ENCODE data around the gene FIGN. TPM values are rescaled to one million over a fixed set of nuclear protein-coding genes. Genes with fewer than 3 reads are reported as not detected.

The FIGN gene
- total RNA-seq, 1 experiment from 2014 or later = 14.6 TPM

- Histone ChIP-seq H3K79me1 (ENCODE audit: insufficient read depth, low read depth, low read length, poor library complexity, severe bottlenecking) (peaks cover 11% of the 10 kb centered on the region), H2BK120ac (ENCODE audit: low read depth, low read length, poor library complexity, severe bottlenecking) (no peak overlapping the region), H4K5ac (ENCODE audit: insufficient read length, low read depth, low read length) (no peak overlapping the region), H3K4me2 (ENCODE audit: insufficient read depth, insufficient read length, low read length) (peak overlapping the region; percentile 1), H3K56ac (ENCODE audit: insufficient read length, low read depth, low read length) (no peak overlapping the region), H2AFZ (ENCODE audit: low read length) (no peak overlapping the region), H3K23me2 (ENCODE audit: insufficient read length, low read depth, low read length, poor library complexity, severe bottlenecking) (no peaks in the 10 kb centered on the region), H2BK20ac (ENCODE audit: low read depth, low read length, poor library complexity, severe bottlenecking) (no peak overlapping the region), H3K4me1 (ENCODE audit: insufficient read depth, low read length) (peaks cover 24% of the 10 kb centered on the region; the same call in 1 of the 2 replicates), H2BK15ac (ENCODE audit: low read depth, low read length) (no peak overlapping the region), H3K14ac (ENCODE audit: insufficient read depth, low read length) (no peak overlapping the region), H3K18ac (ENCODE audit: insufficient read length, low read depth, low read length) (no peak overlapping the region), H2AK5ac (ENCODE audit: insufficient read length, low read length) (peak overlapping the region; percentile 21), H3K27ac (ENCODE audit: insufficient read length, low read depth, low read length) (no peak overlapping the region), H4K8ac (replicated peaks; ENCODE audit: insufficient read length, low read depth, low read length) (no peak overlapping the region), H3K4ac (ENCODE audit: low read depth, low read length) (no peak overlapping the region), H4K91ac (ENCODE audit: insufficient read length, low read depth, low read length) (no peak overlapping the region), H2BK12ac (ENCODE audit: insufficient read length, low read depth, low read length) (no peak overlapping the region), H3K9me3 (ENCODE audit: control insufficient read depth, low read depth, low read length) (no peaks in the 10 kb centered on the region), H3K23ac (ENCODE audit: insufficient read length, low read depth, low read length) (no peak overlapping the region), H3K9ac (ENCODE audit: extremely low read depth, insufficient read length, low read length) (no peak overlapping the region), H4K20me1 (ENCODE audit: control insufficient read depth, insufficient read depth, insufficient read length) (no peaks in the 10 kb centered on the region), H3T11ph (ENCODE audit: low read length) (no peak overlapping the region), H2BK5ac (ENCODE audit: insufficient read length, low read length) (no peak overlapping the region), H3K79me2 (ENCODE audit: insufficient read depth, low read length) (peaks cover 3% of the 10 kb centered on the region; the same call in 1 of the 2 replicates), H3K27me3 (ENCODE audit: insufficient read depth, low read length) (no peaks in the 10 kb centered on the region)
- Mint-ChIP-seq H3K4me3 (peak overlapping the region in 1 of 2 experiments; percentile 47; a peak in 3 of 5 replicates), H3K4me1 (peaks cover 70 to 72% of the 10 kb centered on the region in 2 experiments), H3K27me3 (ENCODE audit: low read depth) (no peaks in the 10 kb centered on the region), H3K27ac (peak overlapping the region; percentile 73 to 93 (median 90); a peak in 6 of 7 replicates), H3K9me3 (no peaks in the 10 kb centered on the region), H3K36me3 (ENCODE audit: insufficient read depth in 1 of 3, low read depth in 3 of 3) (no peaks in the 10 kb centered on the region)
- TF ChIP-seq CTCF (conservative IDR thresholded peaks at IDR 0.05) = no peak
- WGBS (ENCODE audit: extremely low coverage, insufficient read length, low lambda C conversion rate) = no CpG with 5 or more reads among the region's 5 CpGs
- no peak for DNase-seq
Measured at GRCh38 chr2:163697846-163698637, 37.8 kb downstream of the FIGN start.

Data from H9 (cell line).